HEK293 (cell line): ENCODE results near the gene EEF1A2.

Experiments
- CTCF ChIA-PET: fragments of 350-600 bp; formaldehyde crosslinking; extraction: SDS; loops from one replicate; lab custom pipeline; 2021; ENCODE audit warnings: antibody characterized with exemption; lab: Yijun Ruan, JAX
- POLR2A ChIA-PET: fragments of 300-600 bp; formaldehyde crosslinking; extraction: SDS; loops from one replicate; lab custom pipeline; 2020; ENCODE audit warnings: antibody characterized with exemption, inconsistent platforms; lab: Yijun Ruan, JAX
- H3K27ac ChIP-seq: fragments of 200-500 bp; sonication (Bioruptor generic); 2 replicates; pipeline ENCODE4 v1.5.1; 2014; ENCODE audit warnings: low read depth, low read length, control low read depth, inconsistent platforms; ENCODE audit errors: extremely low read depth
- H3K36me3 ChIP-seq, 2 experiments: fragments of 200-500 bp in 1 of 2; sonication (Bioruptor generic) in 1 of 2; 1 replicate in 1 of 2; 2 replicates in 1 of 2; pipeline ENCODE4 v1.5.1; 2014 to 2017; ENCODE audit warnings: inconsistent platforms in 2 of 2, low read length in 2 of 2; ENCODE audit not compliant: control insufficient read depth in 2 of 2, insufficient read depth in 1 of 2
- H3K4me1 ChIP-seq: fragments of 200-500 bp; sonication (Bioruptor generic); 2 replicates; pipeline ENCODE4 v1.5.1; 2014; ENCODE audit warnings: mild to moderate bottlenecking, low read length, inconsistent platforms; ENCODE audit not compliant: control insufficient read depth, insufficient read depth
- H3K4me3 ChIP-seq: 2 replicates; pipeline ENCODE4 v1.5.1; 2011; ENCODE audit warnings: low read depth, mild to moderate bottlenecking, control low read depth, low read length, moderate library complexity
- H3K9me3 ChIP-seq: fragments of 200-500 bp; sonication (Bioruptor generic); 2 replicates; pipeline ENCODE4 v1.5.1; 2014; ENCODE audit warnings: low read depth, low read length, inconsistent platforms; ENCODE audit not compliant: control insufficient read depth, insufficient read depth
- BCL11A ChIP-seq: fragments of 450-650 bp; formaldehyde crosslinking; IDR thresholded peaks from 2 replicates; pipeline ENCODE4 v1.5.1; 2016; ENCODE audit warnings: low read depth, missing biosample characterization, missing genetic modification characterization
- BCL11B ChIP-seq: fragments of 450-650 bp; formaldehyde crosslinking; IDR thresholded peaks from 2 replicates; pipeline ENCODE4 v1.5.1; 2016; ENCODE audit warnings: low read depth, missing biosample characterization, missing genetic modification characterization
- FEZF1 ChIP-seq: fragments of 450-650 bp; formaldehyde crosslinking; IDR thresholded peaks from 2 replicates; pipeline ENCODE4 v1.5.1; 2016; ENCODE audit warnings: missing biosample characterization, missing genetic modification characterization
- GLIS1 ChIP-seq: fragments of 450-650 bp; formaldehyde crosslinking; IDR thresholded peaks from 2 replicates; pipeline ENCODE4 v1.5.1; 2016; ENCODE audit warnings: missing biosample characterization, missing genetic modification characterization
- GLIS2 ChIP-seq: fragments of 450-650 bp; formaldehyde crosslinking; IDR thresholded peaks from 2 replicates; pipeline ENCODE4 v1.5.1; 2016; ENCODE audit warnings: missing biosample characterization, missing genetic modification characterization
- HIC1 ChIP-seq: fragments of 450-650 bp; formaldehyde crosslinking; IDR thresholded peaks from 2 replicates; pipeline ENCODE4 v1.5.1; 2016; ENCODE audit warnings: missing biosample characterization, missing genetic modification characterization
- KLF10 ChIP-seq: fragments of 450-650 bp; IDR thresholded peaks from 2 replicates; pipeline ENCODE4 v1.5.1; 2018; ENCODE audit warnings: missing biosample characterization, mild to moderate bottlenecking, missing genetic modification characterization
- PRDM4 ChIP-seq: fragments of 450-650 bp; formaldehyde crosslinking; IDR thresholded peaks from 2 replicates; pipeline ENCODE4 v1.5.1; 2017; ENCODE audit warnings: missing biosample characterization, missing genetic modification characterization
- TSHZ1 ChIP-seq: fragments of 450-650 bp; formaldehyde crosslinking; IDR thresholded peaks from 2 replicates; pipeline ENCODE4 v1.5.1; 2016; ENCODE audit warnings: missing biosample characterization, missing genetic modification characterization, borderline replicate concordance
- ZBTB48 ChIP-seq: fragments of 450-650 bp; formaldehyde crosslinking; IDR thresholded peaks from 2 replicates; pipeline ENCODE4 v1.5.1; 2016; ENCODE audit warnings: missing biosample characterization, missing genetic modification characterization
- ZBTB6 ChIP-seq: fragments of 450-650 bp; formaldehyde crosslinking; IDR thresholded peaks from 2 replicates; pipeline ENCODE4 v1.5.1; 2017; ENCODE audit warnings: missing biosample characterization, missing genetic modification characterization
- ZNF174 ChIP-seq: fragments of 450-650 bp; formaldehyde crosslinking; IDR thresholded peaks from 2 replicates; pipeline ENCODE4 v1.5.0; 2017; ENCODE audit warnings: missing biosample characterization, mild to moderate bottlenecking, missing genetic modification characterization
- ZNF280C ChIP-seq: fragments of 450-650 bp; formaldehyde crosslinking; IDR thresholded peaks from 2 replicates; pipeline ENCODE4 v1.5.1; 2016; ENCODE audit warnings: missing biosample characterization, missing genetic modification characterization
- ZNF350 ChIP-seq: fragments of 450-650 bp; formaldehyde crosslinking; IDR thresholded peaks from 2 replicates; pipeline ENCODE4 v1.5.0; 2017; ENCODE audit warnings: missing biosample characterization, mild to moderate bottlenecking, missing genetic modification characterization
- ZNF473 ChIP-seq: fragments of 450-650 bp; formaldehyde crosslinking; IDR thresholded peaks from 2 replicates; pipeline ENCODE4 v1.5.1; 2017; ENCODE audit warnings: missing biosample characterization, missing genetic modification characterization
- ZNF548 ChIP-seq: fragments of 450-650 bp; formaldehyde crosslinking; IDR thresholded peaks from 2 replicates; pipeline ENCODE4 v1.5.1; 2016; ENCODE audit warnings: missing biosample characterization, missing genetic modification characterization
- ZNF610 ChIP-seq: fragments of 450-650 bp; formaldehyde crosslinking; IDR thresholded peaks from 2 replicates; pipeline ENCODE4 v1.5.1; 2016; ENCODE audit warnings: missing biosample characterization, missing genetic modification characterization, borderline replicate concordance
- ZSCAN30 ChIP-seq: fragments of 450-650 bp; IDR thresholded peaks from 2 replicates; pipeline ENCODE4 v1.5.1; 2018; ENCODE audit warnings: missing biosample characterization, mild to moderate bottlenecking, missing genetic modification characterization, moderate library complexity

The EEF1A2 gene

GRCh38 chr20:63497138-63497945 lies 1.5 kb downstream of the EEF1A2 start:
- ChIA-PET POLR2A (interaction anchor here (0.9 to 2.3 kb wide), 3 partner anchors 22 to 30 kb away, joined by 3 to 12 read pairs (median 3); partner anchors contain the start of gene PPDPF), CTCF (interaction anchor here (0.5 to 1.8 kb wide), 10 partner anchors 11 to 483 kb away, joined by 3 to 12 read pairs (median 6); partner anchors contain the start of gene PPDPF)
- no peaks in the 10 kb centered on the region for H3K4me1 ChIP-seq
- no peak overlapping the region for H3K27ac ChIP-seq
- peaks cover 4 to 48% of the 10 kb centered on the region in 2 experiments; a peak in 2 of 3 replicates for H3K36me3 ChIP-seq
- H3K4me3 ChIP-seq: peak overlapping the region; percentile 46
- TF ChIP-seq ZNF350 (tag by site-specific recombination): no peak
- TF ChIP-seq ZSCAN30: no peak
- no peak for TF ChIP-seq ZBTB48 (tag by site-specific recombination)
- peak; percentile 45; the same call in 1 of the 2 replicates for TF ChIP-seq GLIS2
- TF ChIP-seq FEZF1 (tag by site-specific recombination): no peak
- TF ChIP-seq BCL11A: peak; percentile 17; the same call in 1 of the 2 replicates
- no peak for TF ChIP-seq ZNF548 (tag by site-specific recombination)
- TF ChIP-seq HIC1 (tag by site-specific recombination): peak; percentile 72
- no peak for TF ChIP-seq PRDM4 (tag by site-specific recombination)
- TF ChIP-seq ZNF174 (tag by site-specific recombination): no peak
- 0 out of 2 replicates have a peak, but pooled peaks have one; percentile 21 for TF ChIP-seq BCL11B
- no peak for TF ChIP-seq ZNF280C (tag by site-specific recombination)
- no peak for TF ChIP-seq ZNF473 (tag by site-specific recombination)
- TF ChIP-seq TSHZ1 (tag by site-specific recombination): no peak
- TF ChIP-seq GLIS1: 0 out of 2 replicates have a peak, but pooled peaks have one; percentile 5
- TF ChIP-seq ZBTB6 (tag by site-specific recombination): 0 out of 2 replicates have a peak, but pooled peaks have one; percentile 41
- no peak for TF ChIP-seq KLF10 (tag by site-specific recombination)
- TF ChIP-seq ZNF610 (tag by site-specific recombination): no peak
- TF ChIP-seq, all 188 proteins: peak for 6
- H3K9me3 ChIP-seq: no peaks in the 10 kb centered on the region
